Measurements from ENCODE around the gene SMIM23. TPM values are rescaled to one million over a fixed set of nuclear protein-coding genes. Genes with fewer than 3 reads are reported as not detected.

SMIM23 gene
- total and polyA plus RNA-seq, 2 donors (not counting 1 experiment from before 2014, with no cell fraction given): not detected

DNA sequence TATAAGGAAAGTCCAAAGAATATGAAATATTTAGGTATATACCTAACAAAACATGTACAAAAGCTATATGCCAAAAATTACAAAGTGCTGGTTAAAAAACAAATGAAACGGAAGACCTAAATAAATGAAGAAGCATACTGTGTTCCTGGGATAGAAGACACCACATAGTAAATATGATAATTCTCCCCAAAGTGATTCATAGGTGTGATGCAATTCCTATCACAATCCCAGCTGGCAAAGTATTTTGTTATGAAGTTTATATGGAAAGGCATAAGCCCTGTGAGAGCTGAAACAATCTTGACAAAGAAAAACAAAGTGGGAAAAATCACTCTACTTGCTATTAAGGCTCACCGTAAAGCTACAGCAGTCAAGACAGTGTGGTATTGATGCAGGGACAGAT is 2.6 kb upstream of the SMIM23 start:
- Histone ChIP-seq H3K27ac (ENCODE audit: insufficient read depth, low read length) (no peak overlapping the region), H3K79me2 (ENCODE audit: control insufficient read depth, insufficient read depth, low read length) (no peaks in the 10 kb centered on the region), H3K4me2 (ENCODE audit: extremely low read depth, insufficient read depth, low read length) (no peak overlapping the region), H4K20me1 (ENCODE audit: control insufficient read depth, extremely low read depth, insufficient read depth, low read length) (no peaks in the 10 kb centered on the region), H3K4me1 (ENCODE audit: control insufficient read depth, extremely low read depth, insufficient read depth, low read length) (no peaks in the 10 kb centered on the region), H3K27me3 (ENCODE audit: control insufficient read depth, insufficient read depth, low read length) (no peaks in the 10 kb centered on the region), H3K36me3 (ENCODE audit: control insufficient read depth, insufficient read depth, low read length) (no peaks in the 10 kb centered on the region), H2AFZ (ENCODE audit: low read length) (no peak overlapping the region), H3K9me3 (ENCODE audit: control insufficient read depth, insufficient read depth, low read depth, low read length) (no peaks in the 10 kb centered on the region), H3K9ac (ENCODE audit: insufficient read depth, low read length) (no peak overlapping the region), H3K4me3 (replicated peaks in 1 of 4; ENCODE audit: control extremely low read depth in 1 of 4, insufficient read depth in 1 of 4, low read depth in 3 of 4, low read length in 4 of 4) (no peak overlapping the region)
- TF ChIP-seq EZH2 (IDR thresholded peaks at IDR 0.05; ENCODE audit: low read length, missing control alignments): no peak
- TF ChIP-seq CTCF (conservative IDR thresholded peaks at IDR 0.05 in 1 of 2, IDR thresholded peaks at IDR 0.05 in 1 of 2; ENCODE audit: low read depth in 1 of 2, low read length in 2 of 2): no peak
- DNase-seq (ENCODE audit: low read depth in 2 of 2): peak; percentile 27 to 68

- H3K27me3 ChIP-seq (ENCODE audit: control insufficient read depth, insufficient read depth, low read length): no peaks in the 10 kb centered on the region
- no peak overlapping the region for H3K4me3 ChIP-seq (replicated peaks in 1 of 4; ENCODE audit: control extremely low read depth in 1 of 4, insufficient read depth in 1 of 4, low read depth in 3 of 4, low read length in 4 of 4)
- no peaks in the 10 kb centered on the region for H3K9me3 ChIP-seq (ENCODE audit: control insufficient read depth, insufficient read depth, low read depth, low read length)
- no peaks in the 10 kb centered on the region for H3K4me1 ChIP-seq (ENCODE audit: control insufficient read depth, extremely low read depth, insufficient read depth, low read length)
- no peaks in the 10 kb centered on the region for H3K79me2 ChIP-seq (ENCODE audit: control insufficient read depth, insufficient read depth, low read length)
- no peak for DNase-seq (ENCODE audit: low read depth in 2 of 2)
- TF ChIP-seq EZH2 (IDR thresholded peaks at IDR 0.05; ENCODE audit: low read length, missing control alignments) (no peak), CTCF (conservative IDR thresholded peaks at IDR 0.05 in 1 of 2, IDR thresholded peaks at IDR 0.05 in 1 of 2; ENCODE audit: low read depth in 1 of 2, low read length in 2 of 2) (no peak)
- no peak overlapping the region for H2AFZ ChIP-seq (ENCODE audit: low read length)
- no peak overlapping the region for H3K4me2 ChIP-seq (ENCODE audit: extremely low read depth, insufficient read depth, low read length)
- no peak overlapping the region for H3K9ac ChIP-seq (ENCODE audit: insufficient read depth, low read length)
- H3K27ac ChIP-seq (ENCODE audit: insufficient read depth, low read length): no peak overlapping the region
- H3K36me3 ChIP-seq (ENCODE audit: control insufficient read depth, insufficient read depth, low read length): no peaks in the 10 kb centered on the region
- H4K20me1 ChIP-seq (ENCODE audit: control insufficient read depth, extremely low read depth, insufficient read depth, low read length): no peaks in the 10 kb centered on the region
Observed at GRCh38 chr5:171789353-171789752, 3.7 kb downstream of the SMIM23 start.

- H3K9me3 ChIP-seq (ENCODE audit: control insufficient read depth, insufficient read depth, low read depth, low read length): no peaks in the 10 kb centered on the region
- H3K79me2 ChIP-seq (ENCODE audit: control insufficient read depth, insufficient read depth, low read length): no peaks in the 10 kb centered on the region
- no peaks in the 10 kb centered on the region for H3K4me1 ChIP-seq (ENCODE audit: control insufficient read depth, extremely low read depth, insufficient read depth, low read length)
- peaks cover 3% of the 10 kb centered on the region for H3K27me3 ChIP-seq (ENCODE audit: control insufficient read depth, insufficient read depth, low read length)
- no peaks in the 10 kb centered on the region for H3K36me3 ChIP-seq (ENCODE audit: control insufficient read depth, insufficient read depth, low read length)
- no peak for DNase-seq (ENCODE audit: low read depth in 2 of 2)
- H3K4me2 ChIP-seq (ENCODE audit: extremely low read depth, insufficient read depth, low read length): no peak overlapping the region
- no peak overlapping the region for H3K4me3 ChIP-seq (replicated peaks in 1 of 4; ENCODE audit: control extremely low read depth in 1 of 4, insufficient read depth in 1 of 4, low read depth in 3 of 4, low read length in 4 of 4)
- TF ChIP-seq CTCF (conservative IDR thresholded peaks at IDR 0.05 in 1 of 2, IDR thresholded peaks at IDR 0.05 in 1 of 2; ENCODE audit: low read depth in 1 of 2, low read length in 2 of 2) (no peak), EZH2 (IDR thresholded peaks at IDR 0.05; ENCODE audit: low read length, missing control alignments) (no peak)
- H2AFZ ChIP-seq (ENCODE audit: low read length): no peak overlapping the region
- no peak overlapping the region for H3K27ac ChIP-seq (ENCODE audit: insufficient read depth, low read length)
- no peaks in the 10 kb centered on the region for H4K20me1 ChIP-seq (ENCODE audit: control insufficient read depth, extremely low read depth, insufficient read depth, low read length)
- no peak overlapping the region for H3K9ac ChIP-seq (ENCODE audit: insufficient read depth, low read length)
Observed at GRCh38 chr5:171790408-171790807, 4.8 kb downstream of the SMIM23 start.

All from fibroblast of lung (primary cell).